Hepatocyte (in vitro differentiated cells): Measurements from ENCODE around the gene MAPK8IP2. TPM values are rescaled to one million over a fixed set of nuclear protein-coding genes. Genes with fewer than 3 reads are reported as not detected.

Experiments
- DNase-seq: peaks from one replicate; pipeline ENCODE4 v3.0.0-alpha.2; 2016; ENCODE audit warnings: low spot score
- H2AFZ ChIP-seq: fragments of 200-600 bp; sonication (generic); 2 replicates; pipeline ENCODE4 v1.6.0; 2016; ENCODE audit warnings: antibody characterized with exemption, mild to moderate bottlenecking
- H3K27ac ChIP-seq: fragments of 200-600 bp; sonication (generic); 2 replicates; pipeline ENCODE4 v1.5.1; 2016; ENCODE audit warnings: mild to moderate bottlenecking
- H3K27me3 ChIP-seq: fragments of 200-600 bp; sonication (generic); 2 replicates; pipeline ENCODE4 v1.6.1; 2016
- H3K36me3 ChIP-seq: fragments of 200-600 bp; sonication (generic); replicated peaks from 2 replicates; pipeline ENCODE4 v1.5.1; 2016; ENCODE audit warnings: low read depth; ENCODE audit not compliant: insufficient read depth
- H3K4me1 ChIP-seq: fragments of 200-600 bp; sonication (generic); 2 replicates; pipeline ENCODE4 v1.5.1; 2016; ENCODE audit warnings: mild to moderate bottlenecking, moderate library complexity; ENCODE audit not compliant: insufficient read depth
- H3K4me2 ChIP-seq: fragments of 200-600 bp; sonication (generic); 2 replicates; pipeline ENCODE4 v1.6.0; 2016
- H3K4me3 ChIP-seq: fragments of 200-600 bp; sonication (generic); 2 replicates; pipeline ENCODE4 v1.5.1; 2016; ENCODE audit warnings: mild to moderate bottlenecking
- H3K79me2 ChIP-seq: fragments of 200-600 bp; sonication (generic); 2 replicates; pipeline ENCODE4 v1.6.0; 2017; ENCODE audit warnings: mild to moderate bottlenecking
- H3K9me2 ChIP-seq: fragments of 200-600 bp; sonication (generic); replicated peaks from 2 replicates; pipeline ENCODE4 v1.6.0; 2017; ENCODE audit warnings: mild to moderate bottlenecking; ENCODE audit not compliant: insufficient read depth
- H3K9me3 ChIP-seq: fragments of 200-600 bp; sonication (generic); 2 replicates; pipeline ENCODE4 v1.5.1; 2016; ENCODE audit warnings: low read depth, mild to moderate bottlenecking
- H4K20me1 ChIP-seq: fragments of 200-600 bp; sonication (generic); 2 replicates; pipeline ENCODE4 v1.6.0; 2016; ENCODE audit warnings: mild to moderate bottlenecking; ENCODE audit not compliant: insufficient read depth, poor library complexity, severe bottlenecking
- CTCF ChIP-seq: fragments of 200-600 bp; sonication (generic); IDR thresholded peaks from 2 replicates; pipeline ENCODE4 v1.5.1; 2016; ENCODE audit warnings: antibody characterized with exemption, mild to moderate bottlenecking; ENCODE audit not compliant: poor library complexity
- EZH2 ChIP-seq: fragments of 200-600 bp; sonication (generic); IDR thresholded peaks from 2 replicates; pipeline ENCODE4 v1.6.1; 2016; ENCODE audit warnings: antibody characterized with exemption, mild to moderate bottlenecking, borderline replicate concordance
- EZH2phosphoT487 ChIP-seq: fragments of 200-600 bp; sonication (generic); IDR thresholded peaks from one replicate; pipeline ENCODE4 v1.6.1; 2018; ENCODE audit warnings: antibody characterized with exemption, mild to moderate bottlenecking, low read depth, moderate library complexity; ENCODE audit not compliant: unreplicated experiment, severe bottlenecking
- WGBS: methylation state at CpG from one replicate; pipeline ENCODE4 v1.1.6; 2016; ENCODE audit warnings: low lambda C conversion rate; ENCODE audit errors: missing lambda C conversion rate; 5-methylcytosine and 5-hydroxymethylcytosine counted together
- polyA plus RNA-seq: library from polyadenylated mRNA; unstranded; fragments of >200 nt; fragmentation: Nextera tagmentation; extraction: Ambion mirVana; gene quantifications from 2 replicates; pipeline ENCODE4 v1.2.1, GENCODE V29; 2016
- total RNA-seq: library from RNA; depleted of rRNA; stranded (reverse); fragments of >200 nt; gene quantifications from 2 replicates; pipeline ENCODE4 v1.2.3, GENCODE V29; 2014

MAPK8IP2 gene
- total and polyA plus RNA-seq, 2 experiments from 2014 or later = 1.6 to 4.0 TPM

- H3K4me1 ChIP-seq = peaks cover 13% of the 10 kb centered on the region
- peak overlapping the region; percentile 92 for H3K4me2 ChIP-seq
- H4K20me1 ChIP-seq = no peaks in the 10 kb centered on the region
- H3K27me3 ChIP-seq = no peaks in the 10 kb centered on the region
- H3K27ac ChIP-seq = peak overlapping the region; percentile 93
- H2AFZ ChIP-seq = no peak overlapping the region
- H3K79me2 ChIP-seq = peaks cover 18% of the 10 kb centered on the region
- no peaks in the 10 kb centered on the region for H3K9me3 ChIP-seq
- peak overlapping the region; percentile 23 for H3K4me3 ChIP-seq
- no peaks in the 10 kb centered on the region for H3K36me3 ChIP-seq
- TF ChIP-seq EZH2phosphoT487 (no peak), EZH2 (no peak), CTCF (no peak)
- no peak for DNase-seq
- 96% methylated on average over 17 of the region's 22 CpGs for WGBS
- H3K9me2 ChIP-seq = no peaks in the 10 kb centered on the region
Measured at GRCh38 chr22:50581031-50581949, 19.3 kb upstream of the MAPK8IP2 start.

- H3K9me2 ChIP-seq = no peaks in the 10 kb centered on the region
- H3K4me3 ChIP-seq = peak overlapping the region; percentile 23
- no peaks in the 10 kb centered on the region for H3K9me3 ChIP-seq
- no peaks in the 10 kb centered on the region for H3K27me3 ChIP-seq
- TF ChIP-seq EZH2 (no peak), EZH2phosphoT487 (no peak), CTCF (no peak)
- H3K36me3 ChIP-seq = no peaks in the 10 kb centered on the region
- H3K27ac ChIP-seq = peak overlapping the region; percentile 93
- H3K4me1 ChIP-seq = peaks cover 13% of the 10 kb centered on the region
- peaks cover 18% of the 10 kb centered on the region for H3K79me2 ChIP-seq
- 8% methylated on average over 27 of the region's 39 CpGs for WGBS
- no peak for DNase-seq
- H2AFZ ChIP-seq = peak overlapping the region; percentile 39
- H3K4me2 ChIP-seq = peak overlapping the region; percentile 92
- no peaks in the 10 kb centered on the region for H4K20me1 ChIP-seq
Measured at GRCh38 chr22:50581950-50582492, 18.6 kb upstream of the MAPK8IP2 start.

- Histone ChIP-seq H3K36me3 (no peaks in the 10 kb centered on the region), H2AFZ (peak within 1 kb of the TSS; percentile 39), H3K79me2 (peaks cover 18% of the 10 kb centered on the region), H3K4me1 (peaks cover 13% of the 10 kb centered on the region), H3K9me2 (no peaks in the 10 kb centered on the region), H3K27me3 (no peaks in the 10 kb centered on the region), H3K9me3 (no peaks in the 10 kb centered on the region), H3K4me2 (peak within 1 kb of the TSS; percentile 92), H4K20me1 (no peaks in the 10 kb centered on the region), H3K4me3 (peak within 1 kb of the TSS; percentile 32), H3K27ac (peak within 1 kb of the TSS; percentile 93)
- DNase-seq = peak; percentile 99
- TF ChIP-seq CTCF (no peak), EZH2phosphoT487 (no peak), EZH2 (no peak)
- under 1% methylated on average over 79 of the region's 96 CpGs for WGBS
Measured at GRCh38 chr22:50582493-50583293, 17.9 kb upstream of the MAPK8IP2 start, which contains the start of gene CHKB. CHKB (minus strand) TSS chr22:50582849; CDS start chr22:50582781, 68 bp downstream.
